Femur (tissue), 1 donor: ENCODE measurements around the gene ANKRD60.
A peak's percentile ranks its signal among the peaks of the same experiment; 100 is the strongest.

Experiments used
- DNase-seq: peaks from one replicate; pipeline ENCODE4 v3.0.0-alpha.2; 2017

ANKRD60 gene

GRCh38 chr20:58188527-58188926 lies 39.9 kb downstream of the ANKRD60 start:
- DNase-seq = no peak

GRCh38 chr20:58184984-58185383 lies 43.5 kb downstream of the ANKRD60 start:
- no peak for DNase-seq

GRCh38 chr20:58184063-58184462 lies 44.4 kb downstream of the ANKRD60 start:
- DNase-seq = no peak

- no peak for DNase-seq
Measured at GRCh38 chr20:58182521-58183140, 45.8 kb downstream of the ANKRD60 start.

GRCh38 chr20:58179432-58180099 lies 48.9 kb downstream of the ANKRD60 start:
- peak; percentile 77 for DNase-seq

GRCh38 chr20:58179083-58179431 lies 49.4 kb downstream of the ANKRD60 start:
- no peak for DNase-seq

GRCh38 chr20:58177799-58178198 lies 50.7 kb downstream of the ANKRD60 start:
- no peak for DNase-seq

GRCh38 chr20:58175836-58176235 lies 52.6 kb downstream of the ANKRD60 start:
- no peak for DNase-seq

- no peak for DNase-seq
Measured at GRCh38 chr20:58175425-58175824, 53.0 kb downstream of the ANKRD60 start.

GRCh38 chr20:58174708-58175280 lies 53.7 kb downstream of the ANKRD60 start:
- peak; percentile 75 for DNase-seq

GRCh38 chr20:58173930-58174707 lies 54.3 kb downstream of the ANKRD60 start:
- DNase-seq = peak; percentile 66

GRCh38 chr20:58173091-58173490 lies 55.4 kb downstream of the ANKRD60 start:
- DNase-seq = no peak

GRCh38 chr20:58171796-58172425 lies 56.5 kb downstream of the ANKRD60 start:
- DNase-seq = no peak

- DNase-seq = no peak
Measured at GRCh38 chr20:58169450-58169849, 59.0 kb downstream of the ANKRD60 start.

- no peak for DNase-seq
Measured at GRCh38 chr20:58168843-58169242, 59.6 kb downstream of the ANKRD60 start.

- no peak for DNase-seq
Measured at GRCh38 chr20:58167759-58168158, 60.7 kb downstream of the ANKRD60 start.
